CD4-positive, alpha-beta T cell treated with Interleukin-4 for 1 hour (primary cell): Measurements from ENCODE around the gene GABRB1.

Experiments
- DNase-seq, 2 donors: peaks; one replicate each; pipeline ENCODE4 v3.0.0-alpha.2; 2020 to 2022

The GABRB1 gene

DNA sequence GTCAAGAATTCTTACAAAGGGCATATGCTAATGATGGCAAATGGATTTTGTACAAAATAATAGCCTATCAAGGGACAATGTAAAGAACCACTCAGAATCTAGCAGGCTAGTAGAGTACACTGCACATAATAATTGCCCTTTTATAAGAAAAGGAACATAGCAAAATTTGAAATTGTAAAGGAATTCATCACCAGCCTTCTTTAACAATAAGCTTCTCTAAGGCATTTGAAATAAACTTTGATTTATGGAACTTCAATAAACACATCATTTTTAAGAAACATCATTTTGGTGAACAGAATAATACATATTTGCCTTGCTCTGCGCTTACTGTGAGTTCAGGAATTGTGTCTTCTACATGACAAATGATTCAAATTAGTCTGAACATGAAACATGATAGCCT is 444.0 kb downstream of the GABRB1 start:
- no peak for DNase-seq
